Smooth muscle cell of the brain vasculature (primary cell): ENCODE measurements around the gene PACC1.

Experiments used
- DNase-seq: peaks from one replicate; pipeline ENCODE4 v3.0.0-alpha.2; 2012; ENCODE audit warnings: low read depth, low spot score

The PACC1 gene

DNA sequence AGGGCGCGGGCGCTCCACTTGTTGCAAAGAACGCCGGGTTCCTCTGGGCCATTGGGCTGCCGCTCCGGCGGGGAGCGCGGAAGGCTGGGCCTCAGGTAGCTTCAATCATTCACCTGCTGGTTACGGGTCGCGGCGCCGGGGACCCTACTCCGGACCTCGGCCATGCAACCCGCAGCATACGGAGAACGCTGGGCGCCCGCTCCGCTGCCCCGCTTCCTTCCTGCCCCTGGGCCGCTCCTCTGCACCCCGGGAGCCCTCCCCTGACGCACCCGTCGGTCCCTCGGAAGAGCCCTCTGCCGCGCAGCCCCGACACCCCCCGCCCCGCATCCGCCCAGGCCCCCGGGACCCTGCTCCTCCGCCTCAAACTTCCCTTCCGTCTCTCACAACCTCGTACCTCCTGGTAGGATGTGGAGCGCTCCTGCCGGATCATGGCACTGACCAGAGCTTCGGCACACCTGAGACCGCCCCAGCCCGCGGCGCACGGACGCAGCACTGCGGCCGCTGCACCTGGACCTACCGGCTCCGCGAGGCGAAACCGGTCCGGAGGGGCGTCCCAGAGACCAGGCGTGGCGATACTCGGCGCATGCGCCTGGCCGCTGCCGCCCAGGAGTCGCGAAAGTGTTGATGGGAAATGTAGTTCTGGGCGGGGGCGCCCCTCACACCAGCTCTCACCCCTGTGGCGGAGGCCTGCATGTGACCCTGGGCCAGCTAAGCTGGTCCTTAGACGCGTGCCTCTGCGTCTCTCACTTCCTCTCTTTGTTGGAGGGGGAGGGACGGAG, at the start of gene PACC1:
Gene PACC1 (minus strand): TSS at position 559 of the 779 bp plus-strand sequence. CDS start 129 bp downstream, at position 430.
- peak; percentile 52 for DNase-seq

DNA sequence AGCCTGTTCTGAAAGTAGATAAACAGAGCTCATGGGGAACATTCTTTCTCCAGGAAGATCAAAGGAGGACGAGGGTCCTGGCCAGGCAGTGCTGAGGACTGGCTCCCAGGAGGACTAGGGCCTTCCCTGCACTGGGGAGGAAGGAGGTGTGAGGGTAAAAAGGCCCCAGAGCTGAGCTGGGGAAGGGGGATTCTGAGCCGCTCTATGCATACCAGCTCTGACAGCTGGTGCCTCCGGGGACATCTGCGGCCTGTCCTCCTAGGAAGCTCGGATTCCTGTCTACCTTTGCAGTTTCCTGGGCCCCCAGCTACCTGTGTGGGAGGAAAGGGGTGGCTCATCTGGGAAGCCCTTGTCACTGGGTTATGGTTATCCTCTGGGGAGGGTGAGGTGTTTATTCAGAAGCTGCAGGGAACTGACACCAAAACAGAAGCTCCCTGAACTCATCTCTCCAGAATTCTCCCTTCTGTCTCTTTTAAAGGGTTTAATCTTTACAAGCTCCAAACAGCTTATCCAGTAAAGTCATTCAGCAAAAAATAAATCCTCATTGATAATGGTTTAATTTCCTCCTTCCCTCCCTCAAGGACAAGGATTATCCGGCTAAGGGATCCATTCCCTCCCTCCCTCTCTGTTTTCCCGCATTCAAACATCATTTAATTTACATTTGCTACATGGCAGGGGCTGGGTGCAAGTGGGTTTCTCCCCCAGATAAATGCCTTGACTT, 49.0 kb upstream of the PACC1 start:
- DNase-seq, result no peak

DNA sequence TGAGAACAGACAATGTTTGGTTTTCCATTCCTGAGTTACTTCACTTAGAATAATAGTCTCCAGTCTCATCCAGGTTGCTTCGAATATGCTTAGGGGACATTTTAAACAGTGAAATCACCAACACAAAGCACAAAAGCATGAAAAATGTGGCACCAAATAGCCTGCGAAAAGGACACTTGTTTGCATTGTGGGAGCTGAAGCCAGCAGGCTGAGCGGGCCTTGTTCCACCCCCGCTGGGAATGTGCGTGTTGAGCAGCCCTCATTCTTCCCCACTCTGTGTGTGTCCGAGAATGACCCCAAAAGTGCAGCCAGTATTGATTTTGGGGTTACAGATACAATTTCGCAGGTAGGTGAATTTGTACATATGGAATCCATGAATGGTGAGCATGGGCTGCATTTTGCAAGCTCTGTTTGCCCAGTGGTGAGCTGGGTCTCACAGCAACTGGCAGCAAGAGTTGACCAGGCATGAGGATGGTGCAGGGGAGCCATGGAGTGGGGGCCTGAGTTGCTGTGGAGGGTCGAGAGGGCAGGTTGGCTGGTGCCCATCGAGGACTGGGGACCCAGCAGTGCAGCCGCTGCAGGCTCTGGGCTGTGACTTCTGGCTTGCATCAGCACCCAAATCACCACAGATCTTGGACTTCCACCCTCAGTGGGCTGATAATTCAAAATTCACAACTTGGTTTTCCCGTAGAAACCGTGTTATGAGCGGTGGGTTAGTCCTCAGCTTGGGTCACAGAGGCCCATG, 47.4 kb upstream of the PACC1 start:
- no peak for DNase-seq

DNA sequence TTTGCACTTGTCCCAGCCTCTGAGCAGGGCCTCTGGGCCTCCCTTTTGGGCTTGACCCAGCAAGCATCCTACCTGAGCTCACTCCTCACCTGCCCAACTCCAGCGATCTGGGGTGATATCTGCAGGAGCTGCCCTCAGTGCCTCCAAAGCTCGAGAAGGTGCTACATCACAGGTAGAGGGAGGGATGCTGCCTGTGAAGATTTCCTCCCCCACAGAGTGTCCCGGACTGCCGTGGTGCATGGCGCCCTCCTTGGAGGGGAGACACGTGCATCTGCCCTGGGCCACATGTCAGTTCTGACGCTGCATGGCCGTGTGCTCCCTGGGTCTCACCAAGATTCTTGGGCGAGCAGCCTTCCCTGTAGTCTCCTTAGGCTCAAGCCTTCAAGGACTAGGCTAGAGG, 45.7 kb upstream of the PACC1 start:
- no peak for DNase-seq

DNA sequence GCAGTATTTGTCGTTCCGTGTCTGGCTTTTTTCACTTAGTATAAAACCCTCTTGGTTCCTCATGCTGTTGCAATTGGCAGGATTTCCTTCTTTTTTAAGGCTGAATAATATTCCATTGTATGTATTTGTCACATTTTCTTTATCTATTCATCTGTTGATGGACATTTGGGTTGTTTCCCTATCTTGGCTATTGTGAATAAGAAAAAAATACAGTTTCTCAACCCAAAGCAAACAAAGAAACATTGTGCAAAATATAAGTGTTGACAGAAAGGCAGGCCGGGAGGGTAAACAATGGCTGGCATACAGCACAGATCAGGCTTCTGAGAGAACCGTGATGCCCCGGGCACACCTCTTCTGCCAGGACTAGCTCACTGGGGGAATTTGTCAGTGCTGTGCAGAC, 45.0 kb upstream of the PACC1 start:
- DNase-seq, result no peak

DNA sequence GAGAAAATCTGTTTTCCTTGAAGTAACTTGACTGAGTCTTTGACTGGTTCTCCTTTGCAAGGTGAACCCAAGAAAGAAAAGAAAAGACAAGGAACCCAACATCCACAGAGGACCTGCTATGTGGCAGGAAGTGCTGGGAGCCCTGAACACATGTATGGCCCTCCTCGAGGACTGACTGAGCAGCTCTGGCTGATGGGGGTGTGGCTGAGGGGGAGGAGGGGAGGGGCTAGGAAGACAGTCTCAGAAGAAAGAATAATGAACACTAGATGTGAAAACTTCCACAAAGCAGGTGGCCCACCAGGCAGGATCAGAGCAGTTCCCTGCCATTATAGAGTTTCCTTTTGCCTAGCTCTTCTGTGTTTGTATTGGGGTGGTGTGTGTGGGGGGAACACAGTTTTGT, 44.1 kb upstream of the PACC1 start:
- DNase-seq, result no peak

DNA sequence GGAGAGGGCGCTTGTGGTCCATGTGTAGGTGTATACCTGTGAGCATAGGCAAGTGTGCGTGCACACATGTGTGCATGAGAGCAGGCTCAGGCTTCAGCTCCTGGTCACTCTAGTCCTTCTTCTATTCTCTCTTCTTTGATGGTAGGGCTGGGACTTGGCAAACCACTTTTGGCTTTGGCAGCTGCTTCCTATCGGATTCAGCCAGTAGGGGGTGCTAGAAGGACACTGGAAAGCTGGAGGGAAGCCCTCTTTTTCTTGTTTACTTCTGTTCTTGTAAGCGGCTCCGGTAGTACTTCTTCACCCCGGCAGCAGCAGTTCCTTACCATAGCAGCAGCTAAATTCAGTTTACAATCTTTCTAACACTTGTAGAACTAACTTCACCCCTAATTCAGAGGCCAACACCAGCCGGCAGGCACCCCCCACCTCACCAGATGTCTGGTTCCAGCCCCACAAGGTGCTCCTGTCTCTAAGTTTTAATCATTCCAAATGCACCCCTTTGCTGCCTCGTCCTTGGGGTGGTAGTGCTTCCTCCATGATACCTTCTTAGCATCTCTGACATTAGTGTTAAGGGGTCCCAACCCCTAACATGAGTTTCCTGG, 43.2 kb upstream of the PACC1 start:
- DNase-seq, result no peak

DNA sequence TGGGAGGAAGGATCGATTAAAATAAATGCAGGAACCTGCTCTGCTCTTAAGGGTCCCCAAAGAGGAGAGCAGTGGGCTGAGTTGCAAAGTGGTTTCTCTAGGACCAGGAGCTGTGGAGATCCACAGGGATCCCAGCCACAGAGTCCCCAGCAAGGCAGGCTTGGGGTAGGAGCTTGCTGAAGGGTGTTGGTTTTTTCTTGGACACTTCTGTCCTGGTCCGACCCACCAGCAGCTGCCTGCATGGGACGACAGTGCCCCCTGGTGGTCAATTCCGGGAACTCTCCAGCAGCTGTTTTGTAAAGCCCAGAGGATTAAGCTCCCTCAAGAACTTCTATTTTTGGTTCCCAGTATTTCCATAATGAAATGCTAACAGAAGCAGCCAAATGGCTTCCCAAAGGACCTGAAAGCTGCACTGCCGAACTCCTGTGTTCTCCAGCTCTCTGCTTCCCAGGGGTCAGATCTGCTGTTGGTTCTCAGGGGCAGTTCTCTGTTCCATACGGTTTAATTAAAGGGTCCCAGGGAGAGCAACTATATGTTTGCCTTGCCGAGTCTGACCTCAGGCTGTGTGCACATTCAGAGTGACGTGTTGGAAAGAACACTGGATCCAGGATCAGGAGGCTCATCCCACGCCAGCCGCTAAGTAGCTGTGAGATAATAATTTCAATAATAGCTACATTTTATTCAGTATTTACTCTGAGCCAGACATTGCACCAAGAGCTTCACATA, 41.3 kb upstream of the PACC1 start:
- DNase-seq, result peak; percentile 74

DNA sequence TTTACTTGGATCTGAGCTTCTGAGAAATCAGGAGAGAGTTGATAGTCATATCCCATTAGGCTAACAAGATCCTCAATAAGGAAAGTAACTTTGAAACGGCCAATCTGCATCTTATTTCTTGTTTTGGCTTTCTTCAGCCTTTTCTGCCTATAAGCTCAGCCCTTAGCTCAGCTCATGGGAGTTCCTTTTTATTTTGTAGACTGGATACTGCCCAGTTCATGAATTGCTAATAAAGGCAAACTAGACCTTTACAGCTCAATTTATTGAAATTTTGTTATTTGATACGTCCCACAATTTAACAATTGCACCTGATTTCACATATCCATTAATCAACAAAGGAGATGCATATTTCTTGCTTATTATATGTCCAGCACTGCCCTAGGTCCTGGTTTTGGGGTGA, 40.7 kb upstream of the PACC1 start:
- no peak for DNase-seq

DNA sequence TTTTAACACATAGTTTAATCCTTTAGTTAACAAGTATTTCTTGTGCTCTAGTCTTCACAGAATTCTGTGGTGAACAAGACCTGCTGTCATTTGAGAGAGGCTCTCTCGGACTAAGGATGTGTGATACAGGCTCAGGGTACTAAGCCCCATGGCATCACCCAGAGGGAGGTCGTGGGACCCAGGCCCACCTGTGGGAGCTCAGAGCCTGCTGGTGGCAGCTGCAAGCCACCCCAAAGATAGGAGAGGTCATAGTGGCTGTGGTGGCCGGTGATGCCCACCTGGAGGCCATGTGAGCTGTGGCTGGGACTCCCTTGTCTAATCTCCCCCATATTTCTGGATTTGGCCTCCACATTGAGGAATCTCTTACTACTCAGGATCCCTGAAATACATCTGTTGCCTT, 40.1 kb upstream of the PACC1 start:
- DNase-seq, result no peak

DNA sequence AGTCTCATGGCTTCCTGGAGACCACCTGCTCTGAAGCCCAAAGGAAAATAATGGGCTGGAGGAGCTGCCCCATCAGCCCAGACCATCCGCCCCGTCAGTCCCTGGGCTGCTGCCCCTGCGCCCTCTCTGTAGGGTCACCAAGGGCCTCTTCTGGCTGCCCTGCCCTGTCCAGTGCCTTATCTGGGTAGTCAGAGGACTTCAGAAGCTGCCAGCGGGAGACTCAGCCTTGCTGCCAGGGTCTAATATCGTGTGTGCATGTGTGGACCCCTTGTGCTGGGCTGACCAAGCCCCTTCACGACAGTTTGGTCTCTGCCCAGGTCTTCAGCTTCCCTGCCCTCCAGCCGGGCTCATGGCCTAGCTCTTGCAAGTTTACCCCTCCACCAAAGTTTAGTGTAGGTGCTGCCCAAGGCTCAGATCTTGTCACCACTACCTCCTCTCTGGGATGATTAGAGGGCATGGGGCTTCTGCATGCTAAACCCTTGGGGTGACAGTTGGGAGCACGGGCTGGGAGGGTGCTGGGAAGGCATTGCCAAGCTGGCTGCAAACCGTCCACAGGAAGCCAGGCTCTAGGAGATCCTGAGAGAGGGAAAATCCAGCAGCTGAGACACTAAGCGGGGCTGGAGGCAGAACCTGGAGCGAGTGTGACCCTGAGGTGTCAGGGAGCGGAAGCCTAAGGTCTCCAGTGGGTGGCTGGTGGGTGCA, 38.6 kb upstream of the PACC1 start:
- DNase-seq, result no peak

DNA sequence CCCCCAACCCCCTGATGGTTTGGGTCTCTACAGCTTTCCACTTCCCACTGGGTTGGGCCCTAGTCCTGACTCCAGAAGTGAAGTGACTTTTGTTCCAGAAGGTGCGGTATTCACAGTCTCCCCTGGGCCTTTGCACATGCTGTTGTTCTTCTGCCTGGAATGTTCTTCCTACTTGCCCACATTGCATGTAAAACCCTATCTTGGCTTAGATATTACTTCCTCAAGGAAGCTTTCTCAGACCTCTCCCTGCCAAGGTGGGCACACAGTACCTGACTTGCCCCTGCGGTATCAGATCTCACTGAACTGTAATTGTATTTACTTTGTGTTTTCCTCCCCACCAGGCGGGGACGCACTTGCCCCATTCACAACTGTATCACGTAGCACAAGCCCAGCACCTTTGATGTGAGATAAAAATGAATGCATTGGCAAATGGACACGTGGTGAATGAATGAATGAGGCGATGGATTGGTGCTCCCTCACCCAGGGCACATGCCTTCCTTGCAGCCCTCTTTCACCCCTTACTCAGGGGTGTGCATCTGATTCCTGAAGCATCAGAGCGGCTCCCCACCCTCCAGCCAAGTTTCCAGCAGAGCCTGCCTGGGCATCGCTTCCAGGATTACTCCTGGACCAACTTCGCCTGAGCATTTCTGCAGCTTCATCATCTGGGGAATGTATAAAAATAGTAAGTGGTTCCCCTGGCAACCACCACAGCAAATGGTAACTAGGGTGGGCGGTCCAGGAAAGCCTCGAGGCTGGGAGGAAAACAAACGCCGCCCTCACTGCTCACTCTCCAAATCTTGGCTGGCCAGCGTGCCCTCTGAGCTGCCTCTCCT, 37.9 kb upstream of the PACC1 start:
- no peak for DNase-seq

DNA sequence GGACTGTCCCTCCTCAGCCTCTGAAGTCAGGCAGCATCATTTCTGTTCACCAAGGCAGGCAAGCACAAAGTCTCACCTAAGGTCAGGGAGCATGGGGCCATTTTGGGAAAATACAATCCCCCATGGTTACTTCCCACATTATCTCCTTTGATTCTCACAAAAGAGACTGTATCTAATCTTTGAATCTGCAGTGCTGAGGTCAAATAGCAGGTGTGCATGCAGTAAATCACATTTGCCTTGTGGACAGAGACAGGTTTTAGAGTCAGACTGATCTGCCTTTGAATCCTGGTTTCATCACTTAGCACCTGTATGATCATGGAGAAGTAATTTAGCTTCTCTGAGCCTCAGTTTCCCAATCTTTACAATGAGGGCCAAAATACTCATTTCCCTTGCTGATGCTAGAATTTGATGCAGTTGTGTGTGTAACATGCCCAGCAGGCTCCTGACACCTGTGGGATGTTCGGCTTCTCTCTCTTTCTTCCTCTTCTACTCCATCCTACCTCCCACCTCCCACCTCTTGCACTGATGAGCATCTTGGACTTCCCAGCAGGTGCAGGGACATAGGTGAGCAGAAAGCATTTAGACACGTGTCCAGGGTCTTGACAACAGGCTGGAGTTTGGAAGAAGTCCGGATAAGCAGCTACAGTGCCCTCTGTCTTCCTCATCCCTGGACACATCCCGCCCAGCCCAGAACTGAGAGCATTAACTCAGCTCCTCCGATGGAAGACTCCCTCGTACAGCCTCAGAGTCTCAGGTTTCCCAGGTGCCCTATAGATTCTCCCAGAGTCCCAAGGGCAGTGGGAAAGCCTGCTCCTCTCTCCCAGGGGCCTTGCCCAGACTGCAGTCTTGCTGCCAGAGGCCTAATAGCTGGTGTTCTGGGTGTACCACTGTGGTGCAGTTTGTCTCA, 37.0 kb upstream of the PACC1 start:
- no peak for DNase-seq

DNA sequence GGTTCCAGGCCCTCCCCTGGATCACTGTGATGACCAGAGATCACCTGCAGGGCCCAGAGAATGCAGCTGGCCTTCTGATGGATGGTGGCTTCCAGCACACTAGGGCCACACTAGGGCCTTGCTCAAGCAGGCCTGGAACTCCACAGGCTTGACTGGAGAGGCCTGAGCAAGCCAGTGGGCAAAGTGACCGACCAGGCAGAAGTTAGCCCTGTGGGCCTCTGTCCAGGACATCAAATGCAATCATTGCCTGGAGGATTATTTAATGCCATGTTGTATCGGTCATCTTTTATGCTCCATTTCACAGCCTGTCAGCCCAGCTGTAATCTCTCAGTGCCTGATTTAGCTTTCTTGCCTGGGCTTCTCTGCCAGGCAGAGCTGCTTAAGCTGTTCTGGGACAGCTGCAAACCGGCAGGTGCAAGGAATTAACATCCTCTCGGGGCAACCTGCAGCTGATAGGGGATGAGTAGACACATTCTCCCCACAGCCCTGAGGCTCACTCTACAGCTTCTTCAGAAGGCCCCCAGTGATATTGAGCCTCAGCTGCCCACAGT, 35.7 kb upstream of the PACC1 start:
- DNase-seq, result no peak

DNA sequence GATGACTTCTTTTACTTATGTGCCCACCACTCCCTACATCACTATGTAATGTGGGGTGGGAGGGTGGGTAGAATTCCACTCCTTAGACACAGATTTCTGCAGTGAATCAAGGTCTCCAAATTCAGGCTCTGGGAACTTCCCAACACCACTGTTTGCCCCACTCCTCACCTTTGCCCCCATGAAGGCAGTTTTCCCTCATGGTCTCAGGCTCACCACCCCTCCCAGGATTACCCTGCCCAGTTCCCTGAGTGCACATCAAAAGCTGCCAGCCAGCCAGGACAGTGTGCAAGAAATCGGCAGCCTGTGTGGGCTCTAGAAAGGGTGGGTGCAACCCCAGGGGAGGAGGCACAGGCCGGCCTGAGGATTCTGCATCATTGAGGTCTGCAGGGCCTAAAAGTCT, 32.8 kb upstream of the PACC1 start:
- DNase-seq, result no peak

DNA sequence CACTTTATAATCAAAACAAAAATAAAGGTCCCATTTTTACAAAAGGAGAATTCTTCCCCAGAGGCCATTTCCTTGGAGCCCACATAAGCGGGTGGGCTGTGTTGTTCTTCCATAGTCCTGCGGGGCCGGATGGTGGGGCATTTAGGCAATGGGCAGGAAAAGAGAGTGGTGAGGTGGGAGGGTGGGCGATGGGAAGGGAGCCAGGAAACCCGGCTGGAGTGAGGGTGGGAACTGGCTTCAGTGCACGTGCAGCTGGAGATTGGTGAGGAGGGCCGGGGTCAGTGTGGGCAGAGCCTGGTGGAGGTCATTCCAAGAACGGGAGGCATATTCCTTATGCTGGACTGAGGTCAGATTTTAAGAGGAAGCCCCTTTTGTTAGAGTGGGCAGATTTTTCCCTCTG, 31.6 kb upstream of the PACC1 start:
- DNase-seq, result no peak

DNA sequence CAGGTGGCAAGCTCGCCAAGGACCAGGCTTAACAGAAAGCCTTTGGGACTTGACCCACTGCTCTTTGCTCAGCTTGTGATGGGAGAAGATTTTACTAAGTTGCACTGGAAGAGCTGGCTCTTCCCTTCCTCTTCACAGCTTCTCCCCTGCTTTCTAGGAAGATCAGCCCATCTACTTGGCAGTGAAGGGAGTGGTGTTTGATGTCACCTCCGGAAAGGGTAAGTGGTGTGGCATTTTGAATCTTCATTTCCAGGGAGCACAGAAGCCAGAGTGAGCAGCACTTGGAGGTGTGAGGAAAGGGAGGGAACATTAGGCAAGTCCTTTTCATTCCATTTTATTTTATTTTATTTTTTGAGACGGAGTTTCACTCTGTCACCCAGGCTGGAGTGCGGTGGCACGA, 27.7 kb upstream of the PACC1 start:
- no peak for DNase-seq

DNA sequence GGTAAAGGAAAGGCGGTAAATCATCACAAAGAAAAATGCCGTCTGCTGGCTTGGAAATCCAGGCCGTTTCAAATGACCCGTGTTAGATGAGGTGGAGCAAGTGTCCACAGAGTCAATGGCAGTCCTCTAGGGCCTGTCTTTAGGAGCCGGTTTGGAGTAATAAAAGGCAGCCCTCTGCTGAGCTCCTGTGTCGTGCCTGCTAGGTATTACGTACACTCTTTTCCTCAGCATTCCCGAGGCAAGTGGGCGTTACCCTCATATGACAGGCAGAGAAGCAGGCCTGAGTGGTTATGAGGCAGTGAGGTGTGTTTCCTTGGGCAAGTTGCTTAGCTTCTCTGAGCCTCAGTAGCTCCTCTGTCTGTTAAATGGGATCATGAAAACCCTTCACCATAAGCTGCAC, 25.7 kb upstream of the PACC1 start:
- no peak for DNase-seq

DNA sequence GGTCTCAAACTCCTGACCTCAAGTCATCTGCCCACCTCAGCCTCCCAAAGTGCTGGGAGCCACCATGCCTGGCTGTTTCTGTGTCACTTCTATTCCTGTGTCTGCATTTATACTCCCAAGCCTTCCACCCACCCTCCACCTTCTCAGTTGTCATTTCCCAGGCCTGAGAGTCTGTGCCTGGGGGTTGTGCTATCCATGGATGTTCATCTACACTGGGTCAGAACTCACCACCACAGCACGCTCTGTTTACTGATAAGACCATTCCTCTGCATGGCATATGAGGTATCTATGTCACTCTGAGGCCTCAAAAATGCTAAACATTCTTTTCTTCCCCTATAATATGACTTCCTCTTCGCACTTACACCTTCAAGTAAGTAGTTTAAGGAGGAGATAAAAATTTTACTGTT, 24.1 kb upstream of the PACC1 start:
- DNase-seq, result no peak
